Endothelial cell of umbilical vein (primary cell): ENCODE measurements around the gene BUD31. TPM values are rescaled to one million over a fixed set of nuclear protein-coding genes. Genes with fewer than 3 reads are reported as not detected.

Source experiments
- Bru-seq: library from RNA; stranded (reverse); fragments of 400-500 nt; gene quantifications from one replicate; lab custom pipeline; 2021; lab: Mats Ljungman, UMichigan
- BruChase-seq, 2 experiments: library from RNA; stranded (reverse); fragments of 400-500 nt; gene quantifications; one replicate each; lab custom pipeline; 2021; lab: Mats Ljungman, UMichigan
- BruUV-seq: library from RNA; stranded (reverse); fragments of 400-500 nt; replicated peaks from 2 replicates; lab custom pipeline; 2021; lab: Mats Ljungman, UMichigan
- CTCF ChIA-PET: fragments of 300-600, 350-600 bp; sonication (Branson Sonifier 250); formaldehyde crosslinking; loops from one replicate; lab custom pipeline; 2021; ENCODE audit warnings: antibody characterized with exemption, inconsistent platforms; lab: Charles Lee
- POLR2A ChIA-PET: fragments of 300-600, 350-600 bp; sonication (Branson Sonifier 250); formaldehyde crosslinking; loops from one replicate; lab custom pipeline; 2021; ENCODE audit warnings: antibody characterized with exemption, inconsistent platforms; lab: Charles Lee
- DNase-seq: peaks from one replicate; pipeline ENCODE4 v3.0.0-alpha.2; 2011; ENCODE audit warnings: low read depth, low spot score
- FAIRE-seq: peaks from 2 replicates; lab custom pipeline; 2011; peaks lifted over from hg19 to GRCh38; lab: Jason Lieb, UNC
- H2AFZ ChIP-seq: 2 replicates; pipeline ENCODE4 v1.6.0; 2012; ENCODE audit warnings: low read depth, low read length, control low read depth, inconsistent platforms
- H3K27ac ChIP-seq: 2 replicates; pipeline ENCODE4 v1.5.1; 2011; ENCODE audit warnings: low read depth, mild to moderate bottlenecking, control low read depth, low read length, moderate library complexity; ENCODE audit not compliant: insufficient read depth
- H3K27me3 ChIP-seq, 2 experiments: 2 replicates each; pipeline versions ENCODE4 v1.6.0 to v1.6.1; 2011; ENCODE audit warnings: low read length in 2 of 2, mixed read lengths in 1 of 2; ENCODE audit not compliant: control insufficient read depth in 2 of 2, insufficient read depth in 2 of 2
- H3K36me3 ChIP-seq, 2 experiments: 2 replicates in 1 of 2; 3 replicates in 1 of 2; pipeline ENCODE4 v1.5.1; 2011; ENCODE audit warnings: low read length in 2 of 2, mild to moderate bottlenecking in 1 of 2, moderate library complexity in 1 of 2; ENCODE audit not compliant: control insufficient read depth in 2 of 2, insufficient read depth in 2 of 2; ENCODE audit errors: extremely low read depth in 1 of 2
- H3K4me1 ChIP-seq: 3 replicates; pipeline ENCODE4 v1.5.1; 2011; ENCODE audit warnings: mild to moderate bottlenecking, low read length; ENCODE audit not compliant: control insufficient read depth, insufficient read depth; ENCODE audit errors: extremely low read depth
- H3K4me2 ChIP-seq: 2 replicates; pipeline ENCODE4 v1.6.1; 2011; ENCODE audit warnings: low read length, control low read depth, mixed read lengths; ENCODE audit not compliant: insufficient read depth
- H3K4me3 ChIP-seq, 3 experiments: fragments of 200-600 bp in 1 of 3; sonication (generic), shearing (Covaris generic) in 1 of 3; replicated peaks in 1 of 3; 2 replicates each; pipeline ENCODE4 v1.5.1; 2011 to 2016; ENCODE audit warnings: control low read depth in 3 of 3, low read length in 3 of 3, mild to moderate bottlenecking in 2 of 3, inconsistent platforms in 1 of 3, low read depth in 1 of 3, moderate library complexity in 1 of 3; ENCODE audit not compliant: insufficient read depth in 1 of 3
- H3K79me2 ChIP-seq: 2 replicates; pipeline ENCODE4 v1.6.0; 2012; ENCODE audit warnings: low read length, inconsistent platforms; ENCODE audit not compliant: control insufficient read depth, insufficient read depth
- H3K9ac ChIP-seq: replicated peaks from 2 replicates; pipeline ENCODE3; 2011; ENCODE audit warnings: low read length, control low read depth; ENCODE audit not compliant: insufficient read depth; ENCODE audit errors: extremely low read depth
- H3K9me1 ChIP-seq: replicated peaks from 3 replicates; pipeline ENCODE4 v1.6.0; 2011; ENCODE audit warnings: mild to moderate bottlenecking, low read length; ENCODE audit not compliant: control insufficient read depth, insufficient read depth; ENCODE audit errors: extremely low read depth
- H3K9me3 ChIP-seq: replicated peaks from 2 replicates; pipeline ENCODE4 v1.5.1; 2012; ENCODE audit warnings: low read length, inconsistent platforms; ENCODE audit not compliant: control insufficient read depth, insufficient read depth
- H4K20me1 ChIP-seq: replicated peaks from 2 replicates; pipeline ENCODE3; 2011; ENCODE audit warnings: mild to moderate bottlenecking, low read length; ENCODE audit not compliant: control insufficient read depth, insufficient read depth; ENCODE audit errors: extremely low read depth
- GATA2 ChIP-seq: IDR thresholded peaks from 2 replicates; pipeline ENCODE4 v1.7.0; 2011; ENCODE audit warnings: low read depth, mild to moderate bottlenecking, moderate library complexity, mixed read lengths, low read length; ENCODE audit not compliant: insufficient read length, insufficient read depth
- JUN ChIP-seq: IDR thresholded peaks from 2 replicates; pipeline ENCODE4 v1.6.1; 2011; ENCODE audit warnings: borderline replicate concordance, low read depth; ENCODE audit not compliant: insufficient read length, insufficient read depth
- POLR2A ChIP-seq: IDR thresholded peaks from 2 replicates; pipeline ENCODE4 v1.6.1; 2012; ENCODE audit warnings: low read depth, mild to moderate bottlenecking, control low read depth, low read length
- POLR2AphosphoS5 ChIP-seq: IDR thresholded peaks from 2 replicates; pipeline ENCODE4 v1.6.1; 2012; ENCODE audit warnings: low read depth, mild to moderate bottlenecking, control low read depth, low read length, moderate library complexity; ENCODE audit not compliant: insufficient read depth
- dilution Hi-C: fragments of 300-500 bp; cut with MboI; formaldehyde crosslinking; loops from one replicate; pipeline ENCODE4 v1.15.0; 2019; ENCODE audit warnings: low sequenced_read_pairs; ENCODE audit not compliant: extremely low pct_ligation_motif_present
- intact Hi-C: fragments of 100-400 bp; cut with micrococcal nuclease; formaldehyde crosslinking; loops from one replicate; pipeline ENCODE4 v1.10.0; 2022
- long read RNA-seq: library from polyadenylated mRNA; stranded (forward); transcript quantifications from one replicate; pipeline ENCODE4 v2.0.0, GENCODE V29; 2021
- polyA minus RNA-seq, 3 experiments: library from RNA; depleted of rRNA, polyadenylated mRNA; stranded (reverse); fragments of >200 nt; gene quantifications; 1 replicate in 1 of 3; 2 replicates in 2 of 3; pipeline ENCODE4 v1.2.3, GENCODE V29; 2011
- polyA plus RNA-seq, 4 experiments: library from polyadenylated mRNA; depleted of rRNA in 3 of 4; stranded (reverse) in 3 of 4; unstranded in 1 of 4; fragments of >200 nt; gene quantifications; 2 replicates each; pipeline versions ENCODE4 v1.2.1 to v1.2.3, GENCODE V29; 2011 to 2012; ENCODE audit warnings: missing spikeins in 1 of 4
- total RNA-seq: library from RNA; stranded (reverse); gene quantifications from 2 replicates; pipeline ENCODE4 v1.2.3, GENCODE V29; 2021
- TF ChIP-seq, protein P1 (sequence below), 2 donors: IDR thresholded peaks; 1 replicate in 1 of 2; 2 replicates in 1 of 2; pipeline ENCODE4 v1.5.1; 2011; ENCODE audit warnings: low read length in 2 of 2, mild to moderate bottlenecking in 2 of 2, moderate library complexity in 2 of 2, control low read depth in 1 of 2, inconsistent platforms in 1 of 2, low read depth in 1 of 2; ENCODE audit not compliant: insufficient read depth in 1 of 2; ENCODE audit errors: extremely low read depth in 1 of 2
- TF ChIP-seq, protein P2 (sequence below): IDR thresholded peaks from 2 replicates; pipeline ENCODE4 v1.6.1; 2011; ENCODE audit not compliant: insufficient read depth, insufficient read length

Gene BUD31
- total RNA-seq, result 113 and 122 TPM in 2 replicates
- polyA plus RNA-seq, result 67.1 and 67.8 TPM in 2 replicates
- polyA plus RNA-seq (2011; cell fraction: cytosol; rRNA removed), result 89.4 and 102 TPM in 2 replicates
- polyA plus RNA-seq (2011; cell fraction: nucleus; rRNA removed), result 51.2 and 54.0 TPM in 2 replicates
- 72.9 and 103 TPM in 2 replicates for polyA plus RNA-seq (2012)
- 48.1 and 55.6 TPM in 2 replicates for polyA minus RNA-seq
- 33.1 TPM for polyA minus RNA-seq (2011; cell fraction: cytosol; rRNA and poly(A)+ RNA removed)
- 15.5 and 17.6 TPM in 2 replicates for polyA minus RNA-seq (2011; cell fraction: nucleus; rRNA and poly(A)+ RNA removed)
- percentile 85 among the genes with signal in this experiment for Bru-seq, nascent RNA
- BruChase-seq, experiment 1, labeled RNA remaining after a 6-hour chase, result percentile 89 among the genes with signal in this experiment
- percentile 75 among the genes with signal in this experiment for BruChase-seq, experiment 2, labeled RNA remaining after a 2-hour chase
- long read RNA-seq, transcript BUD31-202 (6 exons, 1,139 nt), result major isoform, 197 of 334 reads
- long read RNA-seq, transcript BUD31-201 (6 exons, 1,035 nt), result minor isoform, 112 of 334 reads
- long read RNA-seq, partial matches to known transcripts, result 10 of 334 reads
- long read RNA-seq, other reads (novel, unspliced or antisense), result 15 of 334 reads

- H3K27me3 ChIP-seq, result no peaks in the 10 kb centered on the region
- intact Hi-C loops (loop anchor here (1.0 kb wide), 4 partner anchors 29 to 96 kb away; partner anchors contain the start of gene ZKSCAN5), dilution Hi-C loops (no loop called here)
- no peaks in the 10 kb centered on the region for H3K9me3 ChIP-seq
- H3K27ac ChIP-seq, result peak within 1 kb of the TSS; percentile 79
- peak within 1 kb of the TSS; percentile 93 for H3K9ac ChIP-seq
- H3K4me2 ChIP-seq, result peak within 1 kb of the TSS; percentile 96
- CTCF ChIA-PET, result interaction anchor here (0.9 to 1.3 kb wide), 8 partner anchors 9 to 208 kb away, joined by 3 to 6 read pairs (median 4); partner anchors contain the start of genes ARPC1B and ZSCAN25
- peaks cover 6 to 20% of the 10 kb centered on the region in 2 experiments for H3K36me3 ChIP-seq
- BruUV-seq, result no TSS peak
- DNase-seq, result peak; percentile 98
- FAIRE-seq, result peak; percentile 100
- H3K4me1 ChIP-seq, result peaks cover 21% of the 10 kb centered on the region
- peaks cover 3% of the 10 kb centered on the region for H4K20me1 ChIP-seq
- peak within 1 kb of the TSS; percentile 68 for H2AFZ ChIP-seq
- POLR2A ChIA-PET, result interaction anchor here (0.7 to 2.0 kb wide), 5 partner anchors 9 to 63 kb away, joined by 4 to 12 read pairs (median 4); no protein-coding TSS in a partner anchor
- peak within 1 kb of the TSS; percentile 65 to 99 (median 96) for H3K4me3 ChIP-seq
- TF ChIP-seq, protein P1, sequence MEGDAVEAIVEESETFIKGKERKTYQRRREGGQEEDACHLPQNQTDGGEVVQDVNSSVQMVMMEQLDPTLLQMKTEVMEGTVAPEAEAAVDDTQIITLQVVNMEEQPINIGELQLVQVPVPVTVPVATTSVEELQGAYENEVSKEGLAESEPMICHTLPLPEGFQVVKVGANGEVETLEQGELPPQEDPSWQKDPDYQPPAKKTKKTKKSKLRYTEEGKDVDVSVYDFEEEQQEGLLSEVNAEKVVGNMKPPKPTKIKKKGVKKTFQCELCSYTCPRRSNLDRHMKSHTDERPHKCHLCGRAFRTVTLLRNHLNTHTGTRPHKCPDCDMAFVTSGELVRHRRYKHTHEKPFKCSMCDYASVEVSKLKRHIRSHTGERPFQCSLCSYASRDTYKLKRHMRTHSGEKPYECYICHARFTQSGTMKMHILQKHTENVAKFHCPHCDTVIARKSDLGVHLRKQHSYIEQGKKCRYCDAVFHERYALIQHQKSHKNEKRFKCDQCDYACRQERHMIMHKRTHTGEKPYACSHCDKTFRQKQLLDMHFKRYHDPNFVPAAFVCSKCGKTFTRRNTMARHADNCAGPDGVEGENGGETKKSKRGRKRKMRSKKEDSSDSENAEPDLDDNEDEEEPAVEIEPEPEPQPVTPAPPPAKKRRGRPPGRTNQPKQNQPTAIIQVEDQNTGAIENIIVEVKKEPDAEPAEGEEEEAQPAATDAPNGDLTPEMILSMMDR (IDR thresholded peaks at IDR 0.05; ENCODE audit: extremely low read depth in 1 of 2, insufficient read depth in 1 of 2, low read depth in 1 of 2, low read length in 2 of 2), result no peak
- TF ChIP-seq JUN (peak; percentile 84), POLR2AphosphoS5 (peak; percentile 79), POLR2A (peak; percentile 91), GATA2 (no peak)
- TF ChIP-seq, protein P2, sequence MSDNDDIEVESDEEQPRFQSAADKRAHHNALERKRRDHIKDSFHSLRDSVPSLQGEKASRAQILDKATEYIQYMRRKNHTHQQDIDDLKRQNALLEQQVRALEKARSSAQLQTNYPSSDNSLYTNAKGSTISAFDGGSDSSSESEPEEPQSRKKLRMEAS, result peak; percentile 51
- H3K9me1 ChIP-seq, result no peaks in the 10 kb centered on the region
- H3K79me2 ChIP-seq, result peaks cover 70% of the 10 kb centered on the region
Measured at GRCh38 chr7:99408379-99409191, at the start of gene BUD31, which contains the start of gene PDAP1. BUD31 (plus strand) TSS chr7:99408969; CDS start chr7:99411093, 2,124 bp downstream. PDAP1 (minus strand) TSS chr7:99408597; CDS start chr7:99408548, 49 bp downstream.
